GM18520 (cell line): ENCODE measurements around the gene PRR14L.
"Not testable (repeated sequence)": the region's sequence is repeated elsewhere in the genome, so short reads cannot be mapped to it uniquely, and the experiment has no call there.

Experiments
- ATAC-seq: cut with Tn5 transposase; IDR thresholded peaks from one replicate; pipeline ENCODE4 v1.9.1; 2021; ENCODE audit not compliant: unreplicated experiment

Gene PRR14L

GRCh38 chr22:31742115-31742514 is 7.8 kb downstream of the PRR14L start:
- ATAC-seq = no peak

- ATAC-seq = not testable (repeated sequence)
Measured at GRCh38 chr22:31740314-31740713, 9.6 kb downstream of the PRR14L start.

- no peak for ATAC-seq
Measured at GRCh38 chr22:31739795-31740201, 10.1 kb downstream of the PRR14L start.

GRCh38 chr22:31738566-31738965 is 11.4 kb downstream of the PRR14L start:
- no peak for ATAC-seq

GRCh38 chr22:31737932-31738331 is 12.0 kb downstream of the PRR14L start:
- ATAC-seq = no peak

- ATAC-seq = no peak
Measured at GRCh38 chr22:31736458-31736857, 13.5 kb downstream of the PRR14L start.

- ATAC-seq = no peak
Measured at GRCh38 chr22:31734512-31734911, 15.4 kb downstream of the PRR14L start.

GRCh38 chr22:31733580-31734079 is 16.3 kb downstream of the PRR14L start:
- ATAC-seq = no peak

- ATAC-seq = no peak
Measured at GRCh38 chr22:31732089-31732829, 17.7 kb downstream of the PRR14L start.

- no peak for ATAC-seq
Measured at GRCh38 chr22:31730344-31730711, 19.6 kb downstream of the PRR14L start.

GRCh38 chr22:31728857-31729256 is 21.1 kb downstream of the PRR14L start:
- ATAC-seq = no peak

GRCh38 chr22:31726692-31727091 is 23.2 kb downstream of the PRR14L start:
- ATAC-seq = no peak

- no peak for ATAC-seq
Measured at GRCh38 chr22:31723723-31724122, 26.2 kb downstream of the PRR14L start.

- ATAC-seq = no peak
Measured at GRCh38 chr22:31719850-31720471, 30.0 kb downstream of the PRR14L start.

GRCh38 chr22:31715147-31715778 is 34.7 kb downstream of the PRR14L start:
- ATAC-seq = no peak

- not testable (repeated sequence) for ATAC-seq
Measured at GRCh38 chr22:31711226-31711625, 38.7 kb downstream of the PRR14L start.

GRCh38 chr22:31707519-31707918 is 42.4 kb downstream of the PRR14L start:
- ATAC-seq = no peak

- ATAC-seq = no peak
Measured at GRCh38 chr22:31695423-31695822, 54.5 kb downstream of the PRR14L start.

- not testable (repeated sequence) for ATAC-seq
Measured at GRCh38 chr22:31694046-31694445, 55.9 kb downstream of the PRR14L start.

- no peak for ATAC-seq
Measured at GRCh38 chr22:31692186-31692886, 57.6 kb downstream of the PRR14L start.

- no peak for ATAC-seq
Measured at GRCh38 chr22:31691408-31691807, 58.5 kb downstream of the PRR14L start.
